Spinal cord (tissue), 10 donors: ENCODE measurements around the gene TEF. TPM values are rescaled to one million over a fixed set of nuclear protein-coding genes. Genes with fewer than 3 reads are reported as not detected.

ENCODE experiments used
- DNase-seq, 6 donors: peaks; one replicate each; pipeline versions ENCODE4 v3.0.0 to v3.0.0-alpha.2; 2013 to 2015; ENCODE audit warnings: low spot score in 6 of 6, low read depth in 4 of 6
- H3K27ac ChIP-seq: one replicate; pipeline ENCODE4 v1.5.1; 2013; ENCODE audit warnings: low read depth, low read length, control low read depth
- H3K27me3 ChIP-seq: one replicate; pipeline ENCODE4 v1.6.1; 2013; ENCODE audit warnings: low read length; ENCODE audit not compliant: control insufficient read depth, insufficient read depth
- H3K36me3 ChIP-seq: one replicate; pipeline ENCODE4 v1.6.1; 2013; ENCODE audit warnings: low read length; ENCODE audit not compliant: control insufficient read depth, insufficient read depth
- H3K4me1 ChIP-seq: one replicate; pipeline ENCODE4 v1.6.1; 2013; ENCODE audit warnings: low read length; ENCODE audit not compliant: control insufficient read depth, insufficient read depth
- H3K4me3 ChIP-seq: one replicate; pipeline ENCODE4 v1.5.1; 2013; ENCODE audit warnings: low read depth, low read length, control low read depth
- H3K9me3 ChIP-seq: one replicate; pipeline ENCODE4 v1.6.1; 2013; ENCODE audit warnings: low read length; ENCODE audit not compliant: control insufficient read depth, insufficient read depth
- WGBS: methylation state at CpG from one replicate; pipeline ENCODE4 v1.1.5; 2013; ENCODE audit warnings: missing lambda C conversion rate; ENCODE audit not compliant: insufficient coverage; 5-methylcytosine and 5-hydroxymethylcytosine counted together
- polyA plus RNA-seq, 2 donors: library from polyadenylated mRNA; unstranded; fragments of 120-200 nt; gene quantifications; one replicate each; pipeline ENCODE4 v1.2.1, GENCODE V29; 2013; ENCODE audit not compliant: insufficient read length in 2 of 2
- total RNA-seq, 2 donors: library from RNA; depleted of rRNA in 1 of 2; stranded (reverse); fragments of 120-200 nt in 1 of 2; fragments of >200 nt in 1 of 2; gene quantifications; one replicate each; pipeline versions ENCODE4 v1.2.3 to v1.2.4, GENCODE V29; 2013 to 2014
- donor health status: healthy.

The TEF gene
- total and polyA plus RNA-seq, 4 donors: 11.9 to 18.0 (median 12.9) TPM

DNA sequence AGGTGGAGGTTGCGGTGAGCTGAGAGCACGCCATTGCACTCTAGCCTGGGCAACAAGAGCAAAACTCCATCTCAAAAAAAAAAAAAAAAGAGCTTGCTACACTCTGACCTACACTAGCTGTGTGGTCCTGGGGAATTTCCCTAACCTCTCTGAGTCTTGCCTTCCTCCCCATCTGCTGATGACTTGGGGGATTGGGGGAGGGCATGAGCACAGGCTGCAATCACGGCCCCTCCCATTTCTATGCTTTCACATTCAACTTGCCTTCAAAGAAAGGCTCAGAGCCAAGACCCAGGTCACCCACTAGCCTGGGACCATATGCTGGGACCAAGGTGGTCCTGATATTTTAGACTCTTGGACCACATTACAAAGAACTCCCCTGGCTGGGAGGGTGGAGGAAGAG is 39.8 kb upstream of the TEF start:
- no peak for DNase-seq
- Histone ChIP-seq H3K36me3 (peaks cover 91% of the 10 kb centered on the region), H3K27ac (no peak overlapping the region), H3K4me3 (no peak overlapping the region), H3K27me3 (no peaks in the 10 kb centered on the region), H3K9me3 (no peaks in the 10 kb centered on the region), H3K4me1 (no peaks in the 10 kb centered on the region)
- WGBS: no CpG with 5 or more reads among the region's 3 CpGs

DNA sequence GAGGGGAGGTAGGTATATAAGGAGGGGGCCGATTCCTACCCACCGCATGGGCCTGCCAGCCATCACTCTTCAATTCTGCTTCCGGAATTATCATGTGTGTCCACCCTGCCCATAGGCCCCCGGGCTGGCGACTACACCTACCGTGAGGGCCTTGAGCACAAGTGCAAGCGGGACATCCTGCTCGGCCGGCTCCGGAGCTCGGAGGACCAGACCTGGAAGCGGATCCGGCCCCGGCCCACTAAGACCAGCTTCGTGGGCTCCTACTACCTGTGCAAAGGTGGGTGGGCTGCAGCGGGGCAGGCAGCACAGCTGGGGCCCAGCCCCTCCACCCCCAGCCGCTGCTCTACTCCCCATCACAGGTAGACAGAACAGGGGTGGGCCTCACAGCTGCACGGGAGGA is 38.4 kb upstream of the TEF start:
- Histone ChIP-seq H3K9me3 (no peaks in the 10 kb centered on the region), H3K36me3 (peaks cover 93% of the 10 kb centered on the region), H3K4me3 (no peak overlapping the region), H3K4me1 (no peaks in the 10 kb centered on the region), H3K27ac (no peak overlapping the region), H3K27me3 (no peaks in the 10 kb centered on the region)
- no peak for DNase-seq
- WGBS: 96% methylated on average over 15 of the region's 18 CpGs

DNA sequence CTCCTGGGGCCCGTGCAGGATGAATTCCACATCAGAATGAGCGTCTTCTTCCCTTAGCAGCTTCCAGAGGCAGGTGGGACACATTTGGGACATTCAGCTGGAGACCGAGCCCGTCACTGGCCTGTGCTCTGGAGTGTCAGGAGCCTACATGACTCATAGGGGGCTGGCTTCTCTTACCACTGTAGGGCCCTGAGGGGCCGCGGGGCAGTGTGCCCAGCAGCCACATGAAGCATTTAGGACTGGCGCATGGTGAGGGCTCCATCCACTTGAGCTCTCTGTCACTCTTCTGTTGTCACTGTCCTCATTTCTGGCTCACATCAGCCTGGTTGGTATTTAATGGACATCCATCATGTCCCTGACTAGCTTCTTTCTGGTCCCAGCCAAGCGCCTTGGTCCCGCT is 38.0 kb upstream of the TEF start:
- WGBS: 86% methylated on average over 9 of the region's 9 CpGs
- no peak overlapping the region for H3K4me3 ChIP-seq
- H3K9me3 ChIP-seq: no peaks in the 10 kb centered on the region
- no peaks in the 10 kb centered on the region for H3K27me3 ChIP-seq
- no peak overlapping the region for H3K27ac ChIP-seq
- no peaks in the 10 kb centered on the region for H3K4me1 ChIP-seq
- H3K36me3 ChIP-seq: peaks cover 93% of the 10 kb centered on the region
- no peak for DNase-seq

DNA sequence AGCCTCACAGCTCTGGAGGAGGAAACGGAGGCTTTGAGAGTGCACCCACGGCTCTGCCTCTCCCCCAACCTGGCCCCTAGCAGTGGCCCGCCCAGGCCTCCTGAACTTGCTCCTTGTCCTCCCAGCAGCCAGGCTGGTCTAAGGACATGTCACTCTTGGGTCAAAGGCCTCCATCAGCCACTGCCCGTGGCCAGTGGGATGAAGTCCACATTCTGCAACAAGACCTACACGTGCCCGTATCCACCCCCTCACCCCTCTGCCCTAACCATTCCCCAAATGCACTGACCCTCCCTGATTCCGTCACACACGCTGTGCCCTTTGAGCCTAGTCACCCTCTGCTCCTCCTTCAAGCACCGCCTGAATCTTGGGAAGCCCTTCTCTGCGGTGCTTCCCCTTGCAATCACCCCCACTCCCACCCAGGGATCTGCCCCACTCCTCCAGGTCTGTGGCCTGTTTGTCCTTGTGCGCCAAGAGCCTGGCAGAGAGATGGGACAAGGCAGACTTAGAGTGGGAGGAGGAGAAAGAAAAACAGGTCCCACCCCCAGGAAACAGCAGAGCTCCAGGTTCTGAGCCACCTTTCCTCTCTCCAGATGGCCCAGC is 37.5 kb upstream of the TEF start:
- H3K27ac ChIP-seq: no peak overlapping the region
- no peaks in the 10 kb centered on the region for H3K27me3 ChIP-seq
- DNase-seq: no peak
- 72% methylated on average over 8 of the region's 11 CpGs for WGBS
- no peaks in the 10 kb centered on the region for H3K4me1 ChIP-seq
- peaks cover 93% of the 10 kb centered on the region for H3K36me3 ChIP-seq
- H3K9me3 ChIP-seq: no peaks in the 10 kb centered on the region
- no peak overlapping the region for H3K4me3 ChIP-seq

DNA sequence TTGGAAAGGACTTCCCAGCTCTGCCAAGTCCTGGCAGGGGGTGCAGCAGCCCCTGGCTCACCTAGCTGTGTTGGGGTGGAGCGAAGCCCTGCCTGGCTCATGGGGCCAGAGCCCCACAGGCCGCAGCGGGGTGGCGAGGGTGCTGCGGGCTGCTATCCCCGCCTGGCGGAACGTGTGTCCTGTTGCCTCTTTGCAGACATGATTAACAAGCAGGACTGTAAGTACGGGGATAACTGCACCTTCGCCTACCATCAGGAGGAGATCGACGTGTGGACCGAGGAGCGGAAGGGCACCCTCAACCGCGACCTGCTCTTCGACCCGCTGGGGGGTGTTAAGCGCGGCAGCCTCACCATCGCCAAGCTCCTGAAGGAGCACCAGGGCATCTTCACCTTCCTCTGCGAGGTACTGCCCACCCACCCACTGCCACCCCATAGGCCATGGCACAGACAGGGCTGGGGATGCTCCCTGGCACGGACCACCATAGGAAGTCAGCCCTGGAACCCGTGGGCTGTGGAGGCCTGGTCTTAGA is 35.9 kb upstream of the TEF start:
- no peaks in the 10 kb centered on the region for H3K27me3 ChIP-seq
- H3K4me3 ChIP-seq: no peak overlapping the region
- 92% methylated on average over 20 of the region's 24 CpGs for WGBS
- H3K9me3 ChIP-seq: no peaks in the 10 kb centered on the region
- H3K4me1 ChIP-seq: no peaks in the 10 kb centered on the region
- H3K36me3 ChIP-seq: peaks cover 93% of the 10 kb centered on the region
- DNase-seq: no peak
- H3K27ac ChIP-seq: no peak overlapping the region

DNA sequence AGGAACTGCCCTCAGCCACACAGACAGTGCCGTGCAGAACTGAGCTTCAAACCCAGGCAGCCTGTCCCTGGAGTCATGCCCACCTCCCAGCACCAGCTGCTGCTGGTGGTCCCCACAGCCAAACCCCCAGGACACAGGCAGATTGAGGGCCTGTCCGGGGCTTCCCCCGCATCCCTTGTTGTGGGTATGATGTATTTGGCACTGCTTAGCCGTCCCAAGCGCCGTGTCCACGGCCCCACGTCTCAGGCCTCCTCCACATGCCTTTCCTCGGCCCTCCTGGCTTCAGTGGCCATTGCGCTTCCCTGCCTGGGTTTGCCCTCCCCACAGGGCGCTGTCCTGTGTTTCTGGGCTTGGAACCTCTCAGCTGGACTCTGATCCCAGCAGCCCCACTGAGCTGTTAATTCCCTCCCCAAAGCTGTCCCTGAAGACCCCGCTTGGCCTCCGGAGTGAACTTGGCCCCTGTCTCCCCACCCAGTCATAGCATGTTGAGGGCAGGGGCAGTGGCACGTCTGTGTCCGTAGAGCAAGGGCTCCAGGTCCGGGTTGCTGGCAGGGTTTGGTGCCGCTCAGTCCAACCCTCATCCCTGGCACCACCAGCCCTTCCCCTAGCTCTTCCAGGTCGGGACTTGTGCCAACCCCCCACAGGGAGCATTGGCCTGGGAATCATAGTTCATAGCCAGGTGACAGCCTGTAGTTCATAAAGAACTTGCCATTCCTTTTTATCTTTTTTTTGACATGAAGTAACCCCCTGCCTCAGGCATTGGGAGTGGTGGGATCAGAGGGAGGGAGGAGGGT is 34.5 kb upstream of the TEF start:
- H3K4me3 ChIP-seq: no peak overlapping the region
- H3K36me3 ChIP-seq: peaks cover 99% of the 10 kb centered on the region
- no peaks in the 10 kb centered on the region for H3K4me1 ChIP-seq
- 71% methylated on average over 17 of the region's 18 CpGs for WGBS
- H3K27me3 ChIP-seq: no peaks in the 10 kb centered on the region
- no peak for DNase-seq
- H3K27ac ChIP-seq: no peak overlapping the region
- H3K9me3 ChIP-seq: no peaks in the 10 kb centered on the region

DNA sequence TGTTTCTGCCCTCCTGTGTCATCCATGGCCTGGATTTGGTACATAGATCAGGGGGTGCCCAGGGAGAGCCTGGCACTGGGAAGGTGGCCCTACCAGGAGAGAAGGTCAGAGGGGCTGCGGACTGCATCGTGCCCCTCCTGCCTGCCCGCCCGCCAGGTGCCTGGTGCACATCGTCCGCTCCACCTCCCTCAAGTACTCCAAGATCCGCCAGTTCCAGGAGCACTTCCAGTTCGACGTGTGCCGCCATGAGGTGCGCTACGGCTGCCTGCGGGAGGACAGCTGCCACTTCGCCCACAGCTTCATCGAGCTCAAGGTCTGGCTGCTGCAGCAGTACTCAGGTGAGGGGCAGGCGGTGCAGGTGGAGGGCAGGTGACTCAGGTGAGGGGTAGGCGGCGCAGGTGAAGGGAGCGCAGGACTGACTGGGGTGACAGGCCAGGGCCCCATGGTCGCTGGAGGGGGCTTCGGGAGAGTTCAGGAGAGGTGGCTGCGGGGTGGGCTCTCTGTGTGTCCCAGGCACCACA is 32.7 kb upstream of the TEF start:
- no peak for DNase-seq
- Histone ChIP-seq H3K9me3 (no peaks in the 10 kb centered on the region), H3K36me3 (peaks cover 100% of the 10 kb centered on the region), H3K4me1 (no peaks in the 10 kb centered on the region), H3K4me3 (no peak overlapping the region), H3K27ac (no peak overlapping the region), H3K27me3 (no peaks in the 10 kb centered on the region)
- 96% methylated on average over 22 of the region's 22 CpGs for WGBS

DNA sequence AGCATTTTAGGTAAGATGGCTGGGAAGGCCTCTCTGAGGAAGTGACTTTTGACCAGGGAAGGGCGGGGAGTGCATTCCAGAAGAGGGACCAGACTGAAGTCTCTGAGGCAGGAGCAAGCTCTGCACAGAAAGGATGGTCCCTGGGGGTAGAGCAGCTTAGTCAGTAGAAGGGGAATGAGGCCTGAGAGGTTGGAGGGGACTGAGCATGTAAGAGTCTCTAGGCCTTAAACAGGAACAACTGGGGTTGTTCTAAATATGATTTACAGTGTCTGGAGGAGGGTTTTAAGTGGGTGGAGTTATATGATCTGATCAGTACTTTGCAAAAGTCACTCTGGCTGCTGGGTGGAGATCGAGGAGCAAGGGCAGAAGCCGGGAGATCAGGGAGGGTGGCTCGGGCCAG is 31.7 kb upstream of the TEF start:
- H3K27ac ChIP-seq: no peak overlapping the region
- DNase-seq: no peak
- WGBS: 94% methylated on average over 4 of the region's 4 CpGs
- no peaks in the 10 kb centered on the region for H3K9me3 ChIP-seq
- H3K4me3 ChIP-seq: no peak overlapping the region
- H3K4me1 ChIP-seq: no peaks in the 10 kb centered on the region
- peaks cover 100% of the 10 kb centered on the region for H3K36me3 ChIP-seq
- H3K27me3 ChIP-seq: no peaks in the 10 kb centered on the region

DNA sequence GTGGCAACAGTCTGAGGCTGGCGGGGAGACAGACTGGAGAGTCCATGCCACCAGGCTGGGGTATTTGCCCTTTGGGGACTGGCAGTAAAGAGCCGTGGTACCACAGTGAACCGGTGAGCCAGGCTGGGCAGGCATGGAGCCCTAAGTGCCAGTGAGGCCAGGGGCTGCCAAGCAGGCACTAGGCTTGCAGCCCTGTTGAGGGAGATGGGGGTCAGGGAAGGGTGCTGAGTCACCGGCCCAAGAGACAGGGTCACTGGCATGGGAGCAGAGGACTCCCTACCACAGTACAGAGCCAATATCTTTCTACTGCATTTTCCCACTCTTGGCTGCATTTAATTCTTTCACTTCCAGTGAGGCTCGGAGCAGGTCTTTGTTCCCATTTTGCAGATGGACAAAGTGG is 30.7 kb upstream of the TEF start:
- H3K4me3 ChIP-seq: no peak overlapping the region
- no peaks in the 10 kb centered on the region for H3K4me1 ChIP-seq
- H3K27me3 ChIP-seq: no peaks in the 10 kb centered on the region
- WGBS: 92% methylated on average over 4 of the region's 5 CpGs
- DNase-seq: no peak
- H3K9me3 ChIP-seq: no peaks in the 10 kb centered on the region
- no peak overlapping the region for H3K27ac ChIP-seq
- H3K36me3 ChIP-seq: peaks cover 100% of the 10 kb centered on the region

DNA sequence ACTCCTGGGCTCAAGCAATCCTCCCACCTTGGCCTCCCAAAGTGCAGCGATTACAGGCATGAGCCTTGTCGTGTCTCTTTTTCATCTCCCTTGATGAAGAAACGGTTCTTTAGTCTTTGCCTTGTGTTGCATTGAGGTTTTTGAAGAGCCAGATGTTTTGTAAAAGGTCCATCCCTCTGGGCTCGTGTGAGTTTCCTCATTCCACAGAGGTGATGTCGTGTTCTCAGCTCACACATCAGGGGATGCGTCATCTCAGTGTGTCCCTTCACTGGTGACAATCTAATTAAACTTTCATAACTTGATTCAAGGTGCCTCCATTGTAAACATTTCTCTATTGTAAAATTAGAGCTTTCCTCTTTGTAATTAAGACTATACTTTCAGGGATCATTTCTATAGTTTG is 29.7 kb upstream of the TEF start:
- Histone ChIP-seq H3K27me3 (no peaks in the 10 kb centered on the region), H3K36me3 (peaks cover 100% of the 10 kb centered on the region), H3K9me3 (no peaks in the 10 kb centered on the region), H3K4me1 (no peaks in the 10 kb centered on the region), H3K4me3 (no peak overlapping the region), H3K27ac (no peak overlapping the region)
- DNase-seq: no peak
- WGBS: 77% methylated on average over 3 of the region's 6 CpGs
